Islet of Langerhans (tissue), 1 donor: ENCODE measurements around the gene MAP3K19.
A peak's percentile ranks its signal among the peaks of the same experiment; 100 is the strongest.
"Not testable (repeated sequence)": the region's sequence is repeated elsewhere in the genome, so short reads cannot be mapped to it uniquely, and the experiment has no call there.

Source experiments
- FAIRE-seq: peaks from one replicate; lab custom pipeline; 2011; peaks lifted over from hg19 to GRCh38; lab: Jason Lieb, UNC

The MAP3K19 gene, protein sequence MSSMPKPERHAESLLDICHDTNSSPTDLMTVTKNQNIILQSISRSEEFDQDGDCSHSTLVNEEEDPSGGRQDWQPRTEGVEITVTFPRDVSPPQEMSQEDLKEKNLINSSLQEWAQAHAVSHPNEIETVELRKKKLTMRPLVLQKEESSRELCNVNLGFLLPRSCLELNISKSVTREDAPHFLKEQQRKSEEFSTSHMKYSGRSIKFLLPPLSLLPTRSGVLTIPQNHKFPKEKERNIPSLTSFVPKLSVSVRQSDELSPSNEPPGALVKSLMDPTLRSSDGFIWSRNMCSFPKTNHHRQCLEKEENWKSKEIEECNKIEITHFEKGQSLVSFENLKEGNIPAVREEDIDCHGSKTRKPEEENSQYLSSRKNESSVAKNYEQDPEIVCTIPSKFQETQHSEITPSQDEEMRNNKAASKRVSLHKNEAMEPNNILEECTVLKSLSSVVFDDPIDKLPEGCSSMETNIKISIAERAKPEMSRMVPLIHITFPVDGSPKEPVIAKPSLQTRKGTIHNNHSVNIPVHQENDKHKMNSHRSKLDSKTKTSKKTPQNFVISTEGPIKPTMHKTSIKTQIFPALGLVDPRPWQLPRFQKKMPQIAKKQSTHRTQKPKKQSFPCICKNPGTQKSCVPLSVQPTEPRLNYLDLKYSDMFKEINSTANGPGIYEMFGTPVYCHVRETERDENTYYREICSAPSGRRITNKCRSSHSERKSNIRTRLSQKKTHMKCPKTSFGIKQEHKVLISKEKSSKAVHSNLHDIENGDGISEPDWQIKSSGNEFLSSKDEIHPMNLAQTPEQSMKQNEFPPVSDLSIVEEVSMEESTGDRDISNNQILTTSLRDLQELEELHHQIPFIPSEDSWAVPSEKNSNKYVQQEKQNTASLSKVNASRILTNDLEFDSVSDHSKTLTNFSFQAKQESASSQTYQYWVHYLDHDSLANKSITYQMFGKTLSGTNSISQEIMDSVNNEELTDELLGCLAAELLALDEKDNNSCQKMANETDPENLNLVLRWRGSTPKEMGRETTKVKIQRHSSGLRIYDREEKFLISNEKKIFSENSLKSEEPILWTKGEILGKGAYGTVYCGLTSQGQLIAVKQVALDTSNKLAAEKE (N-terminal part only)

DNA sequence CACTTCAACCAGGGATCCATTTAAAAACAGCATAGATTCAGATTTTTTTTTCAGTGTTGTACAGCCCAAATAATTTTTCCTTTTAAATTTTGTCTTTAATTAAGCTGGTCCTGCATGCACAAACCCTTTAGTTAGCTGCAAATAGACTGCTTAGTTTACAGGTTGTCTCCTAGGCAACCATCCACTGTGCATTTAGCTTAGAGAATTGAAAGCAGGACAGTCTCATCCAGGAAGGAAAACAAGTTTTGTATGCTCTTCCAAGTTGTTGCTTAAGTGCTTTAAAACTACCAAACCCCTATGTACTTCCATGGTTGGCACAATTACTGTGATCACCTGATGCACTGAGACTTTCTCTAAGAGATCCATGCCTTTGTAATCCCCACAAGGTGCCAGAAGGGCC is at the start of gene MAP3K19:
MAP3K19 (minus strand) TSS at position 148 of the 400 bp plus-strand sequence. CDS start 22,800 bp downstream, outside the sequence.
- FAIRE-seq: no peak

GRCh38 chr2:135096665-135097446 is 49.6 kb upstream of the MAP3K19 start:
- FAIRE-seq: peak; percentile 68

DNA sequence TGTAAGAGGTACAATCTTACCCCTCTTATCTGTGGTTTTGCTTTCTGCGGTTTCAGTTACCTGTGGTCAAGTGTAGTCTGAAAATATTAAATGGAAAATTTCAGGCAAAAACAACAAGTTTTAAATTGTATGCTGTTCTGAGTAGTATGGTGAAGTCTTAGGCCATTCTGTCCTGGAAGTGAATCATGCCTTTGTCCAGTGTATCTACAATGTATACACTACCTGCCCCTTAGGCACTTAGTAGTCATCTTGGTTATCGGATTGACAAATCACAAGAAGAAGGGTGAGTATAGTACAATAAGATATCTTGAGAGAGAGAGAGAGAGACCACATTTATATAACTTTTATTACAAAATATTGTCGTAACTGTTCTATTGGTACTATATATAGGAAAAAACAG is 48.3 kb upstream of the MAP3K19 start:
- no peak for FAIRE-seq

GRCh38 chr2:135094508-135094907 is 47.3 kb upstream of the MAP3K19 start:
- no peak for FAIRE-seq

DNA sequence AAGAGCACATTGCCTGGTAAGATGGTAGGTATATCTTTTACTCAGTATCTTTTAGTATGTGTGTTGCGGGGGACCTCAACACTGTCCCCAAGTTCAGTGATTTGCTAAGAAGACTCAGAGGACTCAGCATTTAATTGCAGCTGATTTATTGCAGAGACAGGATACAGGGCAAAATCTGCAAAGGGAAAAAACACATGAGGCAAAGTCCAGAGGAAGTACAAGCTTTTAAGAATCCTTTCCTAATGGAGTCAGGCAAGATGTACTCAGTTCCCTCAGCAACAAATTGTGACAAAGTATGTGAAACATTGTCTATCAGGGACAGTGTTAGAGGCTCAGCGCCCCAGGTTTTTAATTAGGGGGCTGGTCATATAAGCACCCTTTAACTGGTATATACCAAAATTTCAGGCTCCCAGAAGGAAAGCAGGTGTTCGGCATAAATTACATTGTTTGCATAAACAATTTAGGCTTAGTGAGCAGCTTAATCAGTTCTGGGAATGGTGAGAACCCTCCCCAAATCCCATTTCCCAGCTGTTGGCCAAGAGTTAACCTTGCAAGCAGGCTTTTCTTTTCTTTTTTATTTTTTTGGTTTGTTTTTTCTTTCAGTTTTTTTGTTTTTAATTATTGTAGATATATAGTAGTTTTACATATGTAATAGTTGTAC is 46.6 kb upstream of the MAP3K19 start:
- peak; percentile 88 for FAIRE-seq

DNA sequence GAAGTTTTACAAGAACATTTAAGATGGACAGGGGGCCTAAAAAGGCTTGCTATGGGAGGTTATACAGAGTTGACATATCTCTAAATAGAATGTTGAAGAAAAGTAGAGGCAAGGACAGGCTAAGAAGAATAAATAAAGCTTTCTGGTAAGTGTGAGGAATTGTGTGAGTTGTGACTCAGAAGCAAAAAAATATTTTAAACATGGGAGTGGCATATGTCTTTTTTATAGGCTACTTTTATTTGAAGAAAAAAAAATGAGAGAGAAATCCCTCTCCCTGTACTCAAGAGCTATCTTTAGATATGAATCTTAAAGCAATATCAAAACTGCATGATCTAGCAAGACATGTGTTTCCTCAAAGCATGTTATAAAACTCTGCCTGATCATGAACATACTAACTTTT is 45.9 kb upstream of the MAP3K19 start:
- FAIRE-seq: peak; percentile 74

- peak; percentile 33 for FAIRE-seq
Observed at GRCh38 chr2:135091681-135092080, 44.4 kb upstream of the MAP3K19 start.

DNA sequence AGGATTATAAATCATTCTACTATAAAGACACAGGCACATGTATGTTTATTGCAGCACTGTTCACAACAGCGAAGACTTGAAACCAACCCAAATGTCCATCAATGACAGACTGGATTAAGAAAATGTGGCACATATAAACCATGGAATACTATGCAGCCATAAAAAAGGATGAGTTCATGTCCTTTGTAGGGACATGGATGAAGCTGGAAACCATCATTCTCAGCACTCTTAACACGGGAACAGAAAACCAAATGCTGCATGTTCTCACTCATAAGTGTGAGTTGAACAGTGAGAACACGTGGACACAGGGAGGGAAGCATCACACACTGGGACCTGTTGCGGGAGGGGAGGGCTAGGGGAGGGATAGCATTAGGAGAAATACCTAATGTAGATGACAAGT is 42.4 kb upstream of the MAP3K19 start:
- not testable (repeated sequence) for FAIRE-seq

DNA sequence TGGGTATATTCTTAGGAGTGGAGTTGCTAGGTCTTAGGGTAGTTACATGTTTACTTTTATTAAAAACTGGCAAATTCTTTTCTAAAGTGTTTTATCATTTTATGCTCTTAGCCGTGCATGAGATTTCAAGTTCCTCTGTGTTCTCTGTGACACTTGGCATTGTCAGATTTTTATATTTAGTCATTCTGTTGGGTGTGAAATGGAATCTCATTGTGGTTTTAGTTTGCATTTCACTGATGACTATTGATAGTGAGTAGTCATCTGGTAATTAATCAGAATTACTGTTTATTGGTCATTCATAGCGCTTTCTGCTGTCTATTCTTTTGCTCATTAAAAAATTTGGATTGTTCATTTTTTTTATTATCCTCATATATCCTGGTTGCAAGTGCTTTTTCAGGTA is 39.0 kb upstream of the MAP3K19 start:
- no peak for FAIRE-seq

- FAIRE-seq: no peak
Observed at GRCh38 chr2:135078417-135078816, 31.2 kb upstream of the MAP3K19 start.

- no peak for FAIRE-seq
Observed at GRCh38 chr2:135076556-135076955, 29.3 kb upstream of the MAP3K19 start.

- FAIRE-seq: no peak
Observed at GRCh38 chr2:135074216-135074615, 27.0 kb upstream of the MAP3K19 start.

DNA sequence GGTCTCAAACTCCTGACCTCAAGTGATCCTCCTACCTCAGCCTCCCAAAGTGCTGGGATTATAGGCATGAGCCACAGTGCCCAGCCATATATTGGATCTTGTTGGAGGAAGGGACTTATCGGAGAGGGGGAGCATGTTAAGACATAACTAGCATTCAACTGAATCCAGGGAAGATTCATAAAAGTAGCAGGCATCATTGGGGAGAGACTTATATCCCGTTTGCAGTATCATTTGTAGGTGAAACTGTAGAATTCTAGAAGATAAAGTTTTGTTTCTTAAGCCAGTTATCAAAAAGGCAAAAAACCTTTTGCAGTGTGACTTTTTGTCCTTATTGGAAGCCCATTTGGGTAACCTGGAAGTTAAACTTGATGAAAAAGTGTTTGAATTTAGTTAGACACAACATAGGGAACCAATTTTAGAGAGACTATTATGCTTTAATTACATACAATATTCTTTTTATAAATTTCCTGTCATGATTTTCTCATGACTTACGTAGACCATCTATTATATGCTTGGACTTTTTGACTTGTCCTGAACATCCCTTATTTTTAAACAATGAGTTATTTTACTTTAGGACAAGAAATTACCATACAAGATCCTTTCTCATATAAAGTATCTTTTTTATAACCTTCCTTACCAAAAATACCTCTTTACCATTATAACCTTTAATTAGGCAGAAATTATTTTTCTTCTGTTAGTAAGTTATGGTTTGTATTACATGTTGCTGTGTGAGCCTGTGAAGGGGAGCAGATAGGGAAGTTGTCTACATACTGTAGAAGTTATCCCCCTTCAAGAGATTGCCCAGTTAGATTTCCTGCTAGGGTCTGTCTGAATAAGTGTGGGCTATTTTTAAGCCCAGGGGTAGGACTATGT is 25.1 kb upstream of the MAP3K19 start:
- FAIRE-seq: no peak

DNA sequence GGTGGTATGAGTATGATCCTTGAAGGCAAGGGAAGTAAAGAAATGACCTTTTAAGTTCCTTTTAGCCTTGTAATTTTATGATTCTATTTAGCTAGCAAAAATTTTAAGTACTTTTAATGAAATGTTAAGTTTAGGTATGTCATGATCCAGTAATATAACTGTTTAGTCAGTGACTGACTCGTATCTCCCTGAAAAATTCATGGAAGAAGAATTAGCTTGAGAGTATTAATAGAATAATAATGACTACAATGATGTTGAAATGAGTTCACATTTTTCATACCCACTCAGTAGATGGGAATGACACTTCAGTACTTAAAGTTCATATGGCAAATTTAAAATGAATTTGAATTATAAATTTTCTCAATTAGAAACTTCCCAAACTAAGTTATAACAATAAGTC is 19.5 kb upstream of the MAP3K19 start:
- no peak for FAIRE-seq

DNA sequence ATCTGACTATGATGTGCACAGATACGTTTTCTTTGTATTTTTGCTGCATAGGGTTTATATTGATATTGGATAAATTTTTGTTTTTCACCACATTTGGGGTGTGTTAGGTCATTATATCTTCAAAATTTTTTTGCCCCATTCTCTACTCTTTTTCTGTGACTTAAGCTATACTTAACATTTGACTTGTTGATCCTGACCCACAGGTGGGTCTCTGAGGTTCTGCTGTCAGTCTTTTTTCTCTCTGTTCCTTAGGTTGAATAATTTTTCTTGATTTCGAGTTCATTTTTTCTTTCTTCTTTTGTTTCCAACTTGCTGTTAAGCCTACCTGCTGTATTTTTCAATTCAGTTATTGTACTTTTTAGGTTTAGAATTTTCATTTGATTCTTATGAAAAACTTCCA is 16.9 kb upstream of the MAP3K19 start:
- FAIRE-seq: peak; percentile 41

DNA sequence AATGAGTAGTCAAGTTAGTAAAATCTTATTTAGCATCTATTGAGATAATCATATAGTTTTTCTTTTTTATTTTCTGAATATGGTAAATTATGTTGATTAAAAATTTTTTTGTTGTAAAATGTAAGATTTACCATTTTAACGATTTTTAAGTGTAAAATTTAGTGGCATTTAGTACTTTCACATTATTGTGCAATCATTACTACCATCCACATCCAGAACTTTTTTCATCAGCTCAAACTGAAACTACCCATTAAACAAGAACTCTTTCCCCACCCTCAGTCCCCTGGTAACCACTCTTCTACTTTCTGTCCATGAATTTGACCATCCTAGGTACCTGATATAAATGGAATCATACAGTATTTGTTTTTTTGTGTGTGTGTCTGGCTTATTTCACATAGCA is 16.0 kb upstream of the MAP3K19 start:
- peak; percentile 36 for FAIRE-seq

DNA sequence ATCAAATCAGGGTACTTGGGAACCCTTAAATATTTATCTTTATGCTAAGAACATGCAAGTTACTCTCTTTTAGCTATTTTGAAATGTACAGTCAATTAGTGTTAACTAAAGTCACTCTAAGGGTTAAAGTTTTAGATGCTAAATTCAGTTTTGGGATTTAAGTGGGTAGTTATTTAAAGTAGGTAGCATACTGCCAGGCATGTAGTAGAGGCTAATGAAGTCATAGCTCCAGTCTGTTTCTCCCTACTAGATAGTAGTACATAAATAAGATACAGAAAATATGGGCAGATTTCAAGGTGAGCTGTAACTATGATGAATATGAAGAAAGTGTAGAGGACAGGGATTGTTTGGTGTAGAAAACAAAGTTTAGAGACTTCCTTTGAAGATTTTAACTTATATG is 12.3 kb upstream of the MAP3K19 start:
- no peak for FAIRE-seq

GRCh38 chr2:135056790-135057189 is 9.5 kb upstream of the MAP3K19 start:
- peak; percentile 82 for FAIRE-seq

GRCh38 chr2:135055182-135055786 is 8.0 kb upstream of the MAP3K19 start:
- FAIRE-seq: no peak

DNA sequence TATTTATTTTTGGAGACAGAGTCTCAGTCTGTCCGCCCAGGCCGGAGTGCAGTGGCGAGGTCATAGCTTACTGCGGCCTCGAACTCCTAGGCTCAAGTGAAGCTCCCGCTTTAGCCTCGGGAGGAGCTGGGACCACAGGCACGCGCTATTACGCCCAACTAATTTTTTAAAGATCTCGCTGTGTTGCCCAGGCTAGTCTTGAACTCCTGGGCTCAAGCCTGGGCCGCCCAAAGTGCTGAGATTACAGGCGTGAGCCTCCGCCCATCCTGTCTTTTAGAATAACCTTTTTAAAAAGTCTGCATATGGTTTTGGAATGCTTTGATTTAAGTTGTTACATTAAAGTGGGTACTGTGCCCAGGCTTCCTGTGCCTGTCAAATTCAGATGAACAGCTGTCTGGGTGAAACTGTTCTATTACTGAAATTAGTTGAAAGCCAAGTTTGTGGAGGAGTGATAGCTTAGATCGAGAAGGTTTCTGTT is 5.8 kb upstream of the MAP3K19 start:
- FAIRE-seq: no peak
